Immature natural killer cell (primary cell): Measurements from ENCODE around the gene CDH11. TPM values are rescaled to one million over a fixed set of nuclear protein-coding genes. Genes with fewer than 3 reads are reported as not detected.

ENCODE experiments used
- DNase-seq, 3 donors: peaks; one replicate each; pipeline ENCODE4 v3.0.0; 2022; ENCODE audit warnings: mixed read lengths in 1 of 3
- H3K27ac Mint-ChIP-seq, 6 donors: one replicate each; pipeline ENCODE4 v1.8.0; 2020; ENCODE audit warnings: mixed read lengths in 6 of 6, mild to moderate bottlenecking in 5 of 6, inconsistent platforms in 4 of 6, moderate library complexity in 3 of 6
- H3K27me3 Mint-ChIP-seq, 3 donors: one replicate each; pipeline ENCODE4 v1.8.0; 2020 to 2021; ENCODE audit warnings: low read depth in 3 of 3, mild to moderate bottlenecking in 3 of 3, mixed read lengths in 3 of 3, moderate library complexity in 3 of 3, inconsistent platforms in 1 of 3
- H3K36me3 Mint-ChIP-seq, 3 donors: one replicate each; pipeline ENCODE4 v1.8.0; 2020; ENCODE audit warnings: mixed read lengths in 3 of 3, inconsistent platforms in 2 of 3, mild to moderate bottlenecking in 2 of 3
- H3K4me1 Mint-ChIP-seq, 2 donors: one replicate each; pipeline ENCODE4 v1.8.0; 2020; ENCODE audit warnings: inconsistent platforms in 2 of 2, mild to moderate bottlenecking in 2 of 2, mixed read lengths in 2 of 2, moderate library complexity in 1 of 2
- H3K4me3 Mint-ChIP-seq, 5 donors: one replicate each; pipeline ENCODE4 v1.8.0; 2020; ENCODE audit warnings: mild to moderate bottlenecking in 5 of 5, mixed read lengths in 5 of 5, inconsistent platforms in 3 of 5, moderate library complexity in 3 of 5
- H3K9me3 Mint-ChIP-seq, 6 donors: one replicate each; pipeline ENCODE4 v1.8.0; 2020; ENCODE audit warnings: mild to moderate bottlenecking in 6 of 6, mixed read lengths in 6 of 6, inconsistent platforms in 4 of 6, moderate library complexity in 3 of 6
- polyA plus RNA-seq, 3 donors: library from polyadenylated mRNA; unstranded; fragments of 300-500 nt; fragmentation: Illumina TruSeq; gene quantifications; one replicate each; pipeline ENCODE4 v1.2.3, GENCODE V29; 2021

CDH11 gene
- polyA plus RNA-seq, 3 donors from 2014 or later = not detected

DNA sequence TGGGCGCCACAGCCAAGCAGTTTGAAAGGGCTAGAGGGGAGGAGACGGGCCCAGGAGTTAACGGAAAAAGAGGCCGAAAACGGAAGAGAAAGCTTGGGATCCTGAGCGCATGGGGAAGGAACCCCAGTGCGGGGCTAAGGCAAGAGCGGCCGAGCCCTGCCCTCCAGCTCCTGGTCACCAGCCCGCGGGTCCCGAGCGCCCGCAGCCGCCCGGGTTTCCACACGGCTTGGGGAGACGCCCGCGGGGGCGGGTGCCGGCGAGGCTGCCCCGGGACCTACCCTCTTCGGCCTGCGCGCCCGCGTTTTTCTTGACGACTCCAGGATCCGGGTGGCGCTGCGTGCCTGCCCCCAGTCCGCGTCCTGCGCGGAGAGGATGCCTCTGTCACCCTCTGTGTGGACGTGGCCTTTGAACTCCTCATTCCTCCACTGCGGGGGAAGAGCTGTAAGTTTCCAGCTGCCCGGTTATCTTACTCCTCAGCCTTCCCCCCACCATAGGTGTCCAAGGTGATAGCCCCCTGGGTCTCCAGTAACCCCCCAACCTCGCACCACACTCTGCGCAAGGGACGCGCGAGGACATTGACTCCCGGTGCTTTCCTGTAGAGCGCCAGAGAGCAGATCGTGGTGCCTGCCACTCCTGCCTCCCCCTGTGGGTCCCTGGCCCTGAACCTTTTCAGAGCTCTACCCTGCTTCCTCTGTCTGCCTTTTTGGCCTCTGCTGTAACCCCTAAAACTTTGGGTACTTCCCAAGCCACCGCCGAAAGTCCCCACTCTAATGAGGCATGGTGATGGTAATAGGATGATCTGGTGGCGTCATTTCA is 1.7 kb upstream of the CDH11 start:
- Mint-ChIP-seq H3K4me3 (no peak overlapping the region), H3K36me3 (peaks cover 0 to 5% (median 0%) of the 10 kb centered on the region in 3 donors), H3K27me3 (peaks cover 9 to 18% (median 12%) of the 10 kb centered on the region in 3 donors), H3K9me3 (peaks cover 0 to 22% (median 2%) of the 10 kb centered on the region in 6 donors), H3K4me1 (no peaks in the 10 kb centered on the region), H3K27ac (no peak overlapping the region)
- DNase-seq = no peak

DNA sequence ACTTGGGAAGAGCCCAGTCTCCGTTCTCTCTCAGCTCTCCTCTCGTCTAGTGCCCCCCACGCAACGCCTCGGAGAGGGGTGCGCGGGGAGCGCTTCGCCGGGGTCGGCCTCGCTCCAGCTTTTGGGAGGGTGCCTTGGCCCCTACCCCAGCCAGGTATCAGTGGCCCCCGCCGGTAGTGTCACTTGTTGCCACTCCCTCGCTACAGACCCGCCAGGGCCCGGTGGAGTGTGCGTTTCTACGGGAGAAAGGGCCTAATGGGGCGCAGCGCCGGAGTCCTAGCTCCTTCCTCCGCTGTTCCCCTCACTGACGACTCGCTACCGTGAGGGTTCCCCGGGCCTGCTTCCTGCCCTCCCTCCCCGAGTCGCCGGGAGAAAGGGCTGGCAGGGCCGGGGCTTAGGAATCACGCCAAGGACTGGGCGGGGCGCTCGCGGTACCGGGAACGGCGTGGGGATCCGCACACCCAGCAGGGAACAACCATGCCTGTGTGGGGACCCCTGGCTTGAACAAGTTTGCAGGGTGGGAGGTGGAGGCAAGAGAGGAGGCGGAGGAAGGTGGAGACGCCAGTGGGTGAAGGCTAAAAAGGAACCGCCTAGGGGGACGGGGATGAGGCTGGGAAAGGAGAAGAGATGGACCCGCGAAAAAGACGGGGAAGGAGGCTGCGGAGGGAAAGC is 997 bp upstream of the CDH11 start:
- H3K9me3 Mint-ChIP-seq = peaks cover 0 to 22% (median 2%) of the 10 kb centered on the region in 6 donors
- H3K36me3 Mint-ChIP-seq = peaks cover 0 to 5% (median 0%) of the 10 kb centered on the region in 3 donors
- no peak overlapping the region for H3K4me3 Mint-ChIP-seq
- peaks cover 12 to 20% (median 12%) of the 10 kb centered on the region in 3 donors for H3K27me3 Mint-ChIP-seq
- no peak overlapping the region for H3K27ac Mint-ChIP-seq
- H3K4me1 Mint-ChIP-seq = no peaks in the 10 kb centered on the region
- DNase-seq = no peak

DNA sequence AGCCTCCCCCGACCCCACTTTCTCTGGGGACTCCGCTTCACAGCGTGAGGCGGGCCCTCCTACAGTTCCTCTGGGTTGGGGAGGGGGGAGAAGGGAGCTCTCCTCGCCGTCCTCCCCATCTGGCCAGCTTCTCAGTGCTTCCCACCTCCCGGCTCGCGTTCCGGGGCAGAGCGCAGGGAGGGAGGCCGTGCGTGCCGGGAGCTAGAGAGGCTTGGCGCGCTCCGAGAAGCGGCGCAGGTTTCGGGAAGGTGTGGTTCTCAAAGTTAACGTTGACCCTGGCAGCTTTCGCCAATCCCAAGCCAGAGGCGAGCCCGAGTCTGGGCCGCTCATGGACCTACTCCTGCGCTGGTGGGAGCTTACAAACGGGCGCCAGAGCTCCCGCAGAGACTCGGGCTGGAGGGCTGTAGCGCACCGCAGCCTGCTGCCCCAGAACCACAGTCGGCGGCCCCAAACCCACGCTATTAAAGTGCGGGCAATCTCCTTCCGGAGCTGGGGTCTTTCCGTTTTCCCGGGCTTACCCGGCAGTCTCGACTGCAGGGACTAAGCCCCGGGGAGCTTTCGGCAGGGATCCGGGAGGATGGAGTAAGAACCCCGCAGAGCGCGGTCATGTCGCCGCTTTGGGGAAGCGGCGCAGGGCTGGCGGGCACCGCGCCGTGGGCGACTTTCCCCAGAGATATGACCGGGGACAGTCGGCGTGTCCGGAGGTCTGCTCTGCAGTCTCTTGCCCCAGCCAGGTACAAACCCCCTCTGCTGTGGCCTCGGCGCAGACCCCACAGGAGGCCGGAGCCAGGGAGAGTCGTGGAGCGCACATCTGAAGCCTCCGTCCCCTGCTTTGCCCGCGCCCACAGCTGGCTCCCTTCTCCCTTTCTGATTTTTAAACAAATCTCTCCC is 787 bp downstream of the CDH11 start:
- Mint-ChIP-seq H3K27ac (no peak overlapping the region), H3K4me1 (no peaks in the 10 kb centered on the region), H3K27me3 (peaks cover 11 to 20% (median 11%) of the 10 kb centered on the region in 3 donors)

DNA sequence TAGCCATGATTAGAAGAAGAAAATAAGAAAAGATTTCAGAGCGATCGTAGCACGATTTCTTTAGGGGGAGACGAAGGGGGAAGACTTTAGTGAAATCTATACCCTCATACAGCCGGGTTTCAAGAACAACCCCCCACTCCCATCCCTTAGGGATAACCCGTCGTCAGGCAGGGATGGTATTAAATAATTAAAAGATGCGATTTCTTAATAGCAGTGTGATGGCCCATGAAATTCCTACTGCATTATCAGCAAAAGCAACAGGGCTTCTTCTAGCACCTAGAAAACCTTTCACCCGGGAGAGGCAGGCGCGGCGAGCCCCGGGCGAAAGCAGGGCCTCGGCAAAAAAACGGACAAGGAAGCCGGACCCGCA is 1.4 kb downstream of the CDH11 start:
- peaks cover 8 to 20% (median 11%) of the 10 kb centered on the region in 3 donors for H3K27me3 Mint-ChIP-seq
- peaks cover 0 to 16% (median 2%) of the 10 kb centered on the region in 6 donors for H3K9me3 Mint-ChIP-seq
- peaks cover 0 to 5% (median 0%) of the 10 kb centered on the region in 3 donors for H3K36me3 Mint-ChIP-seq
- no peaks in the 10 kb centered on the region for H3K4me1 Mint-ChIP-seq
- no peak for DNase-seq
- H3K4me3 Mint-ChIP-seq = no peak overlapping the region
- H3K27ac Mint-ChIP-seq = no peak overlapping the region

More for the DNA sequence above, 787 bp downstream of the CDH11 start:
- H3K9me3 Mint-ChIP-seq = peaks cover 0 to 16% (median 2%) of the 10 kb centered on the region in 6 donors
- no peak overlapping the region for H3K4me3 Mint-ChIP-seq
- no peak for DNase-seq
- H3K36me3 Mint-ChIP-seq = peaks cover 0 to 5% (median 0%) of the 10 kb centered on the region in 3 donors

DNA sequence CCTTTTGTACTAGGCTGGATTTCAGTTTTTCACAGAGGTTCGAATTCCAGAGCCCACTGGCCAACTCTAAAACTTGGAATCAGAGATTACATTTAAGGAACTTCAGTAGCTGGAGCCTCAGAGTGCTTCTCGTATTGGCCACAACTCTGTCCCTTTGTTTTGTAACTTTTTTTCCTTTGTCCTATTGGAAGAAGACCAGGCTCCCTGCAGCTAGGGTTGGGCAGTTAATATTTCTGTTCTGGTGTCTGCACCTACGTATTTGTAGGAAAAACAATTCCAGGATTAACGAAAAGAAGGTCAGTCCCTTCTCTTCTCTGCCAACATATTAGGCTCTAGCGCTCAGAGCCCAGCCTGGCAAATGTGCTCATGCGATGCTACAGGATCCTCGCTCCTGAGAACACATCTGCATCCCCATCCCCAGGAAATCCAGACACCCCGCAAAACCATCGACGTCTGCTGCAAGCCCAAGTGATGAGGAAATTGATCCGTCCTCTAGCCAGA is 1.9 kb downstream of the CDH11 start:
- no peak for DNase-seq
- Mint-ChIP-seq H3K9me3 (peaks cover 0 to 16% (median 2%) of the 10 kb centered on the region in 6 donors), H3K36me3 (peaks cover 0 to 5% (median 0%) of the 10 kb centered on the region in 3 donors), H3K4me1 (no peaks in the 10 kb centered on the region), H3K27ac (no peak overlapping the region), H3K27me3 (peaks cover 8 to 20% (median 11%) of the 10 kb centered on the region in 3 donors), H3K4me3 (no peak overlapping the region)

DNA sequence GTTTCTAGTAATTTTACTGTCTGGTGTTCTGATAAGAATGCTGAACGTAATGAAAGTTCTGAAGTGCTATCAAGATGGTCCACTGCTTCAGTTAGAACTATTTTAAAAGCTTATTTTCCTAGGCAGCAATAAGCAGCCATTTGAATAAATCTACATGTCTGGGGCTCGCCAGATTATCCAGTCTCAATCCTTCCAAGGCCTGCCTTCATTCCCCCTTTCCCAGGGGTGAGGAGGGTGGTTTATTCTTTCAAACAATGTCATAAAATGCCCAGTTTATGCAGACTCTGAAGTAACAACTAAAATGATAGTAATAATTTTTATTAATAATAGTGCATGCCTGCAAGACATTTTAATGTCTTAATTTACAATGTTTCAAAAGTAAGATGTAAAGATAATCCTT is 2.4 kb downstream of the CDH11 start:
- Mint-ChIP-seq H3K4me3 (no peak overlapping the region), H3K4me1 (no peaks in the 10 kb centered on the region), H3K36me3 (peaks cover 0 to 5% (median 0%) of the 10 kb centered on the region in 3 donors), H3K9me3 (peaks cover 0 to 13% (median 2%) of the 10 kb centered on the region in 6 donors), H3K27me3 (peaks cover 6 to 19% (median 11%) of the 10 kb centered on the region in 3 donors), H3K27ac (no peak overlapping the region)
- no peak for DNase-seq

DNA sequence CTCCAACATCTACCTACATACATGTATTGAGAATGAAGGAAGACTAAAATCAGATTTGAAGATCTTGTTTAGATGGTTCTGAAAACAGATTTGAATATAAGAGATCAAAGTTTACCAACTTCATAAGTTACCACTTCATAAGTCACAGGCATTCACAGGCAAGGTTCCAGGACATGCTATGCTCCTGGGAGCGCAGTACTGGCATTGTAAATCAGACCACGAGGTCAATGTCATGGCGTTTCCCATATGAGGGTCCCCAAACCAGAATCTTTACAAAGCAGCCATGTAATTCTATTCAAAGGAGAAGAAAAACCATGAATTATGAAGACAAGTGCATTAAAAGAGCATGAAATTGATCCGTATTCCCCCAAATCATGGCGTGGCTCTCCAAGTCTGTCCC is 3.0 kb downstream of the CDH11 start:
- H3K27me3 Mint-ChIP-seq = peaks cover 5 to 13% (median 8%) of the 10 kb centered on the region in 3 donors
- H3K4me3 Mint-ChIP-seq = no peak overlapping the region
- DNase-seq = no peak
- H3K4me1 Mint-ChIP-seq = no peaks in the 10 kb centered on the region
- no peak overlapping the region for H3K27ac Mint-ChIP-seq
- H3K36me3 Mint-ChIP-seq = peaks cover 0 to 5% (median 0%) of the 10 kb centered on the region in 3 donors
- peaks cover 0 to 8% (median 2%) of the 10 kb centered on the region in 6 donors for H3K9me3 Mint-ChIP-seq

DNA sequence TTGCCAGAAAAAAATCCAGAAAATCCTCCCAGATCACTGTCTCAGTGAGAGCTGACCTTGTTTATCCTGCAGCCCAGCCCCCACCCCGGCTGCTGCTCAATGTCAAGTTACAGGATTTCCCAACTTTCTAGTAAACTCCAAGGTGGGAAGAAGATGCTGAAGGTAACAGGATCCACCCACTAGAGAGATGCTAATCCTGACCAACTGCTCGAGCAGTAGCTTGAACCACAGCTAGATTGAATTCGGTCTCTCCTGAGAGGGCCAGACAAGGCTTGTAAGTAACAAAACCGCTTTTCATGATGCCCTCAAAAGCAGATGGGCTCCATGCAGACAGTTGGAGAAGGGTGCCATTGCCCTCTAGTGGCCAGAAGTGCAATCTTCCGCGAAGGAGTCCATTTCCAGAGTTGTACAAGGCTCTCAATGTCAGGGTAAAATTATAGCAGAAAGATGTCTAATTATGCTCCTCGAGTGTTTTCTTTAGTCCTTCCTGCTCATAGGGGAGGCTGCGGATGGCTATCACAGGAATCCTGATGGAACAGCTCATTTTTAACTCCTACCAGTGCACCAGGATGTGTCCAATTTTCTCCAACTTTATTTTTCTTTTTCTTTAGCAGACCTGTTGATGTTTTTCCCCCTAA is 3.9 kb downstream of the CDH11 start:
- H3K27ac Mint-ChIP-seq = no peak overlapping the region
- peaks cover 5 to 11% (median 6%) of the 10 kb centered on the region in 3 donors for H3K27me3 Mint-ChIP-seq
- DNase-seq = no peak
- no peaks in the 10 kb centered on the region for H3K4me1 Mint-ChIP-seq
- H3K4me3 Mint-ChIP-seq = no peak overlapping the region
- peaks cover 0 to 5% (median 0%) of the 10 kb centered on the region in 3 donors for H3K36me3 Mint-ChIP-seq
- peaks cover 0 to 6% (median 2%) of the 10 kb centered on the region in 6 donors for H3K9me3 Mint-ChIP-seq

DNA sequence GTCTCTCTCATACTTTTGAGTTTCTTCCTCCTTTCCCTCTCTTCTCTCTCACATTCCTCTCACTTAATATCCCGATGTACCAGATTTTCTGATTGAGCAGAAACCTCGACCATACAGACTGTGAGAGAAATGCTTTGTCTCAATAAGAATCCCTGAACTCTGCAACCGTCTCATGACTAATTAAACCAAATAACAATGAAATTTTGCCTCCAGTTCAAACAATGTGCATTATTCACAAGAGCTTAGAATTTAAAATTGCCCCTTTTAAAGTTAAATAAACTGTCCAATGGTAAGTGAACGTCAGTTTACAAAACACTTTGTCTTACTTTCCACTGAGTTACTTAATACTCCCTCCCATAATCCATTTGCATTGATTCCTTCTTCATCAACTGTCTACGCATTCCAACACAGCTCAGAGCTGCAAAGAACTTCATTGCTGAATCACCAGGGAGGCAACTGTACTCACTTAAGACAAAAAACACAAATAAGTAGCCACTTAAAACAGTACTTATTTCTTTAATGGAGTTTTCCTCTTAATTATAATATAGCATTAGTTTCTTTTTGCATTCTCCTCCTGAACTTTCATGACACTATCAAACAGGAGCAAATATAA is 4.9 kb downstream of the CDH11 start:
- Mint-ChIP-seq H3K36me3 (peaks cover 0 to 5% (median 0%) of the 10 kb centered on the region in 3 donors), H3K27ac (no peak overlapping the region), H3K9me3 (peaks cover 0 to 10% (median 1%) of the 10 kb centered on the region in 6 donors), H3K4me1 (no peaks in the 10 kb centered on the region), H3K27me3 (peaks cover 5 to 11% (median 6%) of the 10 kb centered on the region in 3 donors), H3K4me3 (no peak overlapping the region)
- no peak for DNase-seq

DNA sequence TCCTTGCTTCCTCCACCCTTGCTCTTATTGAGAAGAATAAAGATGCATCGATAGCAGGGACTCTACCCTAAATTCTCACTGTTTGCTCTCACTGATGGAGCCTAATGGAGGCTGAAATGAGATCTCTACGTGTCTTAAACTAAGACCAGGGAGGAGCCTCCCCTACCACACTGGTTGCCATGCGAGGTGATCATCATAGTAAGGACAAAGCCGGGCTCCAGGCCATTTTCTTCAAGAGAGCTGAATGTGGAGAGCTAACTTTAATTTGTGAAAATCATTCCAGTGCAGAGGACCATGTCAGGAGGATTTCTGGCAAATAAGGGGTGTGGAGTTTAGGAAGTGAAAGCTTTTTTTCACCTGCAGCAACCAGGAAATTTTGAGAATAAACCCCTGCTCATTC is 5.6 kb downstream of the CDH11 start:
- Mint-ChIP-seq H3K9me3 (peaks cover 0 to 10% (median 1%) of the 10 kb centered on the region in 6 donors), H3K27ac (no peak overlapping the region), H3K4me3 (no peak overlapping the region), H3K27me3 (peaks cover 5 to 8% (median 6%) of the 10 kb centered on the region in 3 donors), H3K4me1 (no peaks in the 10 kb centered on the region), H3K36me3 (peaks cover 0 to 5% (median 0%) of the 10 kb centered on the region in 3 donors)
- no peak for DNase-seq

DNA sequence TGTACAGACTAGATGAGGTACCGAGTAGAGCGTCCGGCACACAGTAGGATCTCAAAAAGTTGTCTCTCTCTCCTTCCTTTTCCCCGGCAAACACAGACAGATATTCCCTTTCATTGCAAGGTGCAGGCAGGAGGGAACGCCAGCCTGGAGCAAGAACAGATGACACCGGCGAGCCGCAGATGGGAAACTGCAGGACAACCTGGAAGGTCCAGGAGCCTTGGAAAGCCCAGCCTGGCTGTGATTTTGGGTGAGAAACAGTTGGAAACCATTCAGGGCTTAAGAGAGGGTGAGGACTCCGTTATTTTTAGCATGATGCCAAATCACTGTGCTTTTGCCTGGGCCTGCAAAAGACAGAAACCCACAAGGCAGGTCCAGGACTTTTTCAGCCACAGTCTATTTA is 7.3 kb downstream of the CDH11 start:
- H3K9me3 Mint-ChIP-seq = peaks cover 0 to 10% (median 1%) of the 10 kb centered on the region in 6 donors

DNA sequence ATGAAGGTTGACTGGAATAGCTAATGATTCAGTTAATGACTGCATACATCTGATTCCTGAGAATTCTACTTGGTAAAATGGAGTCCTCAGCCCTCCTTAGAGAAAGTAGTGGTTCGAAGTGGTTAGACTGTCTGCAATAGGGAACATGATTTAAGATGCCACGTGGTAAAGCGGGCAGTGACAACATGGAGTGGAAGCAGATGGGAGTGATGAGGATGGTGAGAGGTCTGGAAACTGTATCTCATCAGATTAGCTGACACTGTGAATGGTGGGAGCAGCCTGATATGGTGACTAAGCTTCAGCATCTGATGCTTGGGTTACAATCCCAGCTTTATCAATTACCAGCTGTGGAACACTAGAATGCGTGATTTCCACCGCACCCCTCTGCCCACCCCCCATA is 8.4 kb downstream of the CDH11 start:
- peaks cover 0 to 6% (median 2%) of the 10 kb centered on the region in 3 donors for H3K27me3 Mint-ChIP-seq
- H3K27ac Mint-ChIP-seq = no peak overlapping the region
- H3K36me3 Mint-ChIP-seq = no peaks in the 10 kb centered on the region
- peaks cover 0 to 10% (median 0%) of the 10 kb centered on the region in 6 donors for H3K9me3 Mint-ChIP-seq
- no peak overlapping the region for H3K4me3 Mint-ChIP-seq
- H3K4me1 Mint-ChIP-seq = no peaks in the 10 kb centered on the region
- no peak for DNase-seq

More for the DNA sequence above, 7.3 kb downstream of the CDH11 start:
- H3K27me3 Mint-ChIP-seq = peaks cover 0 to 6% (median 2%) of the 10 kb centered on the region in 3 donors
- DNase-seq = no peak
- H3K4me1 Mint-ChIP-seq = no peaks in the 10 kb centered on the region
- H3K36me3 Mint-ChIP-seq = no peaks in the 10 kb centered on the region
- no peak overlapping the region for H3K4me3 Mint-ChIP-seq
- no peak overlapping the region for H3K27ac Mint-ChIP-seq
